T-helper 2 cell treated with Interferon-gamma antibody and Interleukin-4, amounts not matched to agents 5 μg/mL and 100 μg/mL, for 36 hours (primary cell): Measurements from ENCODE around the gene LTN1.
"Not testable (repeated sequence)": the region's sequence is repeated elsewhere in the genome, so short reads cannot be mapped to it uniquely, and the experiment has no call there.

Source experiments
- DNase-seq: peaks from one replicate; pipeline ENCODE4 v3.0.0; 2021; ENCODE audit warnings: low spot score
- H3K27ac Mint-ChIP-seq: one replicate; pipeline ENCODE4 v1.8.0; 2021; ENCODE audit warnings: mild to moderate bottlenecking, mixed read lengths
- H3K27me3 Mint-ChIP-seq: one replicate; pipeline ENCODE4 v1.8.0; 2021; ENCODE audit warnings: low read depth, mixed read lengths
- H3K36me3 Mint-ChIP-seq: one replicate; pipeline ENCODE4 v1.8.0; 2021; ENCODE audit warnings: low read depth, mixed read lengths
- H3K4me1 Mint-ChIP-seq: one replicate; pipeline ENCODE4 v1.8.0; 2021; ENCODE audit warnings: low read depth, mixed read lengths
- H3K4me3 Mint-ChIP-seq: one replicate; pipeline ENCODE4 v1.8.0; 2022; ENCODE audit warnings: mild to moderate bottlenecking, moderate library complexity, mixed read lengths
- H3K9me3 Mint-ChIP-seq: one replicate; pipeline ENCODE4 v1.8.0; 2021; ENCODE audit warnings: mixed read lengths

LTN1 gene

DNA sequence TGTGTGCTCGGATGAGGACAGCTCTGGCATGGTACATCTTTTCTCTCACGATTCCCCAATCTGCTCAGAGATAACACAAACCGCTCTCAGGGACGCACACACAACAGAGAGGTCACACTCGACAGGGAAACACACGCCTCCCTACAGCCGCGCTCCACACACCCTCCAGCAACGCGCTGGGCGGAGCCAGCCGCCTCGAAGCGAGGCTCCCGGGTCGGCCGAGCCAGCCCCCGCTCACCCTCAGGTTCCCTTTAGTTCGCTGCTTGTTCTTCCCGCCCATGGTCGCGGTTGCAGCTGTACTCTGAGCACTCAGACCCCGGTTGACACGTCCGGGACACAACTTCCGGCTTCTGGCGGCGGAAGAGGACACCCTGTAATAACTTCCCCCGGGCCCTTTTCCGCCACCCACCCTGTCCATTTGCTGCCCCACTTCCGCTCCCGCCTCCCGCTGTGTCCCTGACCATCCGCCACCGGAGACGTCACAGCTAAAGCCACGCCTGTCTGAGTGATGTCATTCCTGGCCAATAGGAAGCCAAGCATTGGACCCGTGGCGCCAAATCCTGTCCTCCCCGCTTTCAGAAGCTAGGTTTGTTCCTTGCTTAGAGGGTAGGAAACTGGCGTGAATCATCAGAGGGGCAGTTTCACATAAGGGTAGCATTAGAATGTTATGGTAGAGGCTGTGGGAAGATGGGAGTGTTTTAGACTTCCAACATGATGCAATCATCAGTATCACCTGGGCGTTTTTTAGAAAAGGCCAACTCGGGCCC lies at the start of gene LTN1:
Gene LTN1, minus strand, starts transcription at position 352 of the 767 bp plus-strand sequence. Its CDS starts 72 bp downstream, at position 280.
- peaks cover 12% of the 10 kb centered on the region for H3K36me3 Mint-ChIP-seq
- DNase-seq = peak; percentile 98
- peaks cover 26% of the 10 kb centered on the region for H3K4me1 Mint-ChIP-seq
- no peaks in the 10 kb centered on the region for H3K27me3 Mint-ChIP-seq
- no peaks in the 10 kb centered on the region for H3K9me3 Mint-ChIP-seq
- H3K27ac Mint-ChIP-seq = peak within 1 kb of the TSS; percentile 98
- peak within 1 kb of the TSS; percentile 83 for H3K4me3 Mint-ChIP-seq

DNA sequence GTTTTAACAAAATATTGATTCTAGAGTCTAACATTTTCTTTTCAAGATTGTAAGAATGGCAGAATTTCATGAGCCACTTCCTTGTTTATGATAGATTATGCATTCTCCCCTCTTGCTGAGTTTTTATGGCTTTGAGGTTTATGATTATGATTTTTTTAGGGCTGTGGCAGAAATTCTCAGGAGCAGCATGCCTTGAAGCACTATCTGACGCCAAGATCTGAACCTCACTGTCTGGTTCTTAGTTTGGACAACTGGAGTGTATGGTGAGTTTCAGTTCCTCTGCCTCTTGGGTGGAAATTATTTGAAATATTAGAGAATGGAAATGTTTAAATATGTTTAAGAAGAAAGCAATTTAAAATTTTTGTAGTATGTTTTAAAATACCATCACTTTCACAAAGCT lies 42.0 kb upstream of the LTN1 start:
- no peak overlapping the region for H3K27ac Mint-ChIP-seq
- DNase-seq = no peak
- peaks cover 67% of the 10 kb centered on the region for H3K36me3 Mint-ChIP-seq

GRCh38 chr21:29033871-29034270 lies 41.2 kb upstream of the LTN1 start:
- Mint-ChIP-seq H3K9me3 (no peaks in the 10 kb centered on the region), H3K36me3 (peaks cover 68% of the 10 kb centered on the region), H3K4me1 (peaks cover 8% of the 10 kb centered on the region), H3K4me3 (no peak overlapping the region), H3K27ac (no peak overlapping the region), H3K27me3 (no peaks in the 10 kb centered on the region)
- no peak for DNase-seq

More for the DNA sequence above, 42.0 kb upstream of the LTN1 start:
- H3K27me3 Mint-ChIP-seq = no peaks in the 10 kb centered on the region
- H3K9me3 Mint-ChIP-seq = no peaks in the 10 kb centered on the region
- H3K4me3 Mint-ChIP-seq = no peak overlapping the region
- H3K4me1 Mint-ChIP-seq = peaks cover 5% of the 10 kb centered on the region

DNA sequence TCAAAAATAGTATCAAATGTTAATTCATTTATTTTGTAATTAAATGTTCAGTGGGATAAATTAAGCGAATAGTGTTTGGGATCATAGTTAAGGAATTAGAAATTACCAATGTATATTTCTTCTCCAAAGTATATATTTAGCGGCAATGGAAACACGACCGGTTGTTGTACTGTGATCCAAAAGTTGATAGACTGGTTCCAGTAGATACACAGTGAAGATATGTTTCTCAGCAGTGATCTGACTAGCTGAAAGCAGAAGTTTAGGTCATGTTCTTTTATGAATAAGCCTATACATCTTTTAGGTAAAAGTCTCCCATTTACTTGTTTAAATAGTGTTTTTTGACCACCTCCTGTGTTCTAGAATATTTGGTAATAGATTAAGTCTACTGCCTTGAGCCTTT lies 40.6 kb upstream of the LTN1 start:
- no peak for DNase-seq
- peaks cover 8% of the 10 kb centered on the region for H3K4me1 Mint-ChIP-seq
- H3K9me3 Mint-ChIP-seq = no peaks in the 10 kb centered on the region
- H3K27me3 Mint-ChIP-seq = no peaks in the 10 kb centered on the region
- peaks cover 66% of the 10 kb centered on the region for H3K36me3 Mint-ChIP-seq
- H3K27ac Mint-ChIP-seq = no peak overlapping the region
- no peak overlapping the region for H3K4me3 Mint-ChIP-seq

GRCh38 chr21:29030909-29031308 lies 38.2 kb upstream of the LTN1 start:
- H3K27ac Mint-ChIP-seq = no peak overlapping the region

DNA sequence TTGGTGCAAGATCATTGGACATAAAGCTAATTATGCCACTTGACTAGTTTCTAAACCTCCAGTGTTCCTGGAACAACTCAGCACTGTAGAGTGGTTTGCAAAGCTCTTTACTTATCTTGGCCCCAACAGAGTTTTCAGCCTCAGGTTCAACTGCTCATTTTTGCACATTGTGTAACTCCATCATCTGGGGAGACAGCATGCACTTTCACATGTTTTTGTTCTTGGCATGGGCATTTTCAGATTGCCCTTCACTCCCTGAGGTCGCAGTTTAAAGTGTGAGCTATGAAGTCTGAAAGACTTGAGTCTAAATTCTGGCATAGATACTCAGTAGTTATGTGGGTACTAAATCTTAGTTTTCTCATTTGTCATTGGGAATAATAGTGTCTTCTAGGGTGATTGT lies 36.8 kb upstream of the LTN1 start:
- no peaks in the 10 kb centered on the region for H3K9me3 Mint-ChIP-seq
- peaks cover 53% of the 10 kb centered on the region for H3K36me3 Mint-ChIP-seq
- DNase-seq = no peak
- H3K27ac Mint-ChIP-seq = no peak overlapping the region
- no peaks in the 10 kb centered on the region for H3K27me3 Mint-ChIP-seq
- no peak overlapping the region for H3K4me3 Mint-ChIP-seq
- H3K4me1 Mint-ChIP-seq = peaks cover 27% of the 10 kb centered on the region

More at GRCh38 chr21:29030909-29031308, 38.2 kb upstream of the LTN1 start:
- H3K36me3 Mint-ChIP-seq = peaks cover 55% of the 10 kb centered on the region
- H3K4me3 Mint-ChIP-seq = no peak overlapping the region
- DNase-seq = no peak
- no peaks in the 10 kb centered on the region for H3K9me3 Mint-ChIP-seq
- H3K27me3 Mint-ChIP-seq = no peaks in the 10 kb centered on the region
- peaks cover 19% of the 10 kb centered on the region for H3K4me1 Mint-ChIP-seq

GRCh38 chr21:29025328-29025713 lies 32.6 kb upstream of the LTN1 start:
- H3K36me3 Mint-ChIP-seq = peaks cover 22% of the 10 kb centered on the region
- DNase-seq = no peak
- peak overlapping the region; percentile 100 for H3K27ac Mint-ChIP-seq
- H3K27me3 Mint-ChIP-seq = no peaks in the 10 kb centered on the region
- H3K4me3 Mint-ChIP-seq = peak overlapping the region; percentile 100
- peaks cover 36% of the 10 kb centered on the region for H3K4me1 Mint-ChIP-seq
- H3K9me3 Mint-ChIP-seq = no peaks in the 10 kb centered on the region

DNA sequence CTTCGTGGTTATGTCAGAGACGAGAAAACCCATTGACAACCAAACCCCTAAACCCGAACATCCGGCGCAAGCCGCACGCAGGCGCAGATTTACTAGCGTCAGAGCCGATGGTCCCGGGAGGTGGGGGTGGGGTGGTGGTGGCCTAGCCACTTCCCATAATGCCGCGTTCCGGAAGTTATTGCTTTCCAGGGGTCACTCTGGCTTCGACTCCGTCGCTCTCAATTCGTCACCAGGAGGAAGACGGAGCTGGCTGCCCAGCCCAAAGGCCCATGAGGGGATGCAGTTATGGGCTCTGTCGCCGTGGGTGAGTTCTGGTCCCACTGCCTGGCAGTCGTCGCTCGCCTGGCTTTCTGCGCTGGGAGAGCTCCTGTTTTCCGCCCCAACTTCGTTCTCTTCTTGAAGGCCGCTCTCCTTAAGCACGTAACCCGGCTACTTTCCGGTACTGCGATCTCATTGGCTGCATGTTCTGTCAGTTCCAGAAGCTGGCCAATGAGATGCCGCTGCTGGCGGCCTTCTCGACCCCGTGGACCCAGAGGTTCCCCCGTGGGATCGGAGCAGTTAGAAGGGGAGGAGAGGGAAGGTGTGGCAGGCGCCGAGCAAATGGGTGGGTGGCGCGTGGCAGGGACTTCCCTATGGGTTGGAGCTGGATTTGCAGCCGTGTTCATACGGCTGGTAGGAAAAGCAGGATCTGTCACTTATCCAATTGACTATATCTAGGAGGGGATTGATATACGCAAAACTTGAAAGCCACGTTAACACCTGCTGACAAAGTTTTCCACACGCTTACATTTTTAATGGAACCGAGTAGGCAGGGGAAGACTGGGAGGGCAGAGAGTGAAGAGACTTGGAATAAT lies 32.0 kb upstream of the LTN1 start, which contains the start of gene USP16:
Gene USP16, plus strand, starts transcription at position 195 of the 854 bp plus-strand sequence. CDS start 3,246 bp downstream, outside the sequence.
- peak within 1 kb of the TSS; percentile 100 for H3K4me3 Mint-ChIP-seq
- H3K9me3 Mint-ChIP-seq = no peaks in the 10 kb centered on the region
- H3K27me3 Mint-ChIP-seq = no peaks in the 10 kb centered on the region
- DNase-seq = peak; percentile 96
- peak within 1 kb of the TSS; percentile 100 for H3K27ac Mint-ChIP-seq
- H3K36me3 Mint-ChIP-seq = peaks cover 17% of the 10 kb centered on the region
- H3K4me1 Mint-ChIP-seq = peaks cover 42% of the 10 kb centered on the region

GRCh38 chr21:29022166-29022565 lies 29.5 kb upstream of the LTN1 start:
- Mint-ChIP-seq H3K4me1 (peaks cover 46% of the 10 kb centered on the region), H3K4me3 (peak overlapping the region; percentile 3), H3K27ac (peak overlapping the region; percentile 20), H3K36me3 (peaks cover 14% of the 10 kb centered on the region), H3K27me3 (no peaks in the 10 kb centered on the region), H3K9me3 (no peaks in the 10 kb centered on the region)
- no peak for DNase-seq

DNA sequence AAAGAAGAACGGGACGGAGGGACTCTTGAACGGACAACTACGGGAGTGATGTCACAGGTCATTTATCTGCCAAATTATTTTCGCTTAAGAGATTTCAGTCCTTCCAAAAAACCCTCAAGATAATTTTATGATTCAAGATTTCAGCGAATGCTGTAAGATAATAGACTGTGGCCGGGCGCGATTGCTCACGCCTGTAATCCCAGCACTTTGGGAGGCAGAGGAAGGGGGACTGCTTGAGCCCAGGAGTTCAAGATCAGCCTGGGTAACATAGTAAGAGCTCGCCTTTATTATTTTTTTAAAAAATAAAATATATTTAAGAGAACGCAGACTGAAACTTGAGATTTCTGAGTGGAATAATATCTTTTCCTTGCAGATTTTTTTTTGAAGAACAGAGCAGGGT lies 25.9 kb upstream of the LTN1 start:
- no peaks in the 10 kb centered on the region for H3K27me3 Mint-ChIP-seq
- peaks cover 6% of the 10 kb centered on the region for H3K36me3 Mint-ChIP-seq
- no peak for DNase-seq
- H3K27ac Mint-ChIP-seq = peak overlapping the region; percentile 95
- no peaks in the 10 kb centered on the region for H3K9me3 Mint-ChIP-seq
- H3K4me1 Mint-ChIP-seq = peaks cover 27% of the 10 kb centered on the region
- H3K4me3 Mint-ChIP-seq = peak overlapping the region; percentile 85

- Mint-ChIP-seq H3K27me3 (no peaks in the 10 kb centered on the region), H3K4me3 (peak overlapping the region; percentile 85), H3K9me3 (no peaks in the 10 kb centered on the region), H3K4me1 (peaks cover 24% of the 10 kb centered on the region), H3K36me3 (peaks cover 6% of the 10 kb centered on the region), H3K27ac (peak overlapping the region; percentile 87)
- no peak for DNase-seq
Observed at GRCh38 chr21:29017639-29018237, 25.1 kb upstream of the LTN1 start.

DNA sequence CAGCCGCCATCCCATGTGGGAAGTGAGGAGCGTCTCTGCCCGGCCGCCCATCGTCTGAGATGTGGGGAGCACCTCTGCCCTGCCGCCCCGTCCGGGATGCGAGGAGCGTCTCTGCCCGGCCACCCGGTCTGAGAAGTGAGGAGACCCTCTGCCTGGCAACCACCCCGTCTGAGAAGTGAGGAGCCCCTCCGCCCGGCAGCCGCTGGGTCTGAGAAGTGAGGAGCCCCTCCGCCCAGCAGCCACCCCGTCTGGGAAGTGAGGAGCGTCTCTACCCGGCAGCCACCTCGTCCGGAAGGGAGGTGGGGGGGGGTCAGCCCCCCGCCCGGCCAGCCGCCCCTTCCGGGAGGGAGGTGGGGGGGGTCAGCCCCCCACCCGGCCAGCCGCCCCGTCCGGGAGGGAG lies 18.6 kb upstream of the LTN1 start:
- not testable (repeated sequence) for H3K9me3 Mint-ChIP-seq, DNase-seq, H3K27me3 Mint-ChIP-seq, H3K4me3 Mint-ChIP-seq, H3K4me1 Mint-ChIP-seq, H3K36me3 Mint-ChIP-seq, H3K27ac Mint-ChIP-seq

GRCh38 chr21:29008367-29008766 lies 15.7 kb upstream of the LTN1 start:
- no peaks in the 10 kb centered on the region for H3K4me1 Mint-ChIP-seq
- H3K27me3 Mint-ChIP-seq = no peaks in the 10 kb centered on the region
- H3K27ac Mint-ChIP-seq = no peak overlapping the region
- no peaks in the 10 kb centered on the region for H3K9me3 Mint-ChIP-seq
- no peak for DNase-seq
- peaks cover 2% of the 10 kb centered on the region for H3K36me3 Mint-ChIP-seq
- no peak overlapping the region for H3K4me3 Mint-ChIP-seq

DNA sequence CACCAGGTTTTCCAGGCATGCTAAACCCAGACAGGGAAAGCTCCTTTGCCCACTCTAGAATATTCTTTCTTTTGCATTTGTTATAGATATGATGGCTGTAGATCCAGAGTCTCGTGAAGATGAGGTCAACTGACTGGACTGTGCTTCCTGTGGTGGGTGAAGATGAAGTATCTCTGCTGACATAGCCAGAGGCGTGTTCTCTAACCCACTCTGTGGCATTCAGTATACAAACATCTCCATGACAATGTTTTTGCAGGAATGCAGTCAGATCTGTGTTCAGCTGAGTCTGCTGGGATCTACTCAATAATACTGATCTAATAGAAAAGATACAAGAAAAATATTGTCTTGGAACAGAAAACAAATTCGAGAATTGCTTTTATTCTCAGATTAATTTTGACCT lies 15.1 kb upstream of the LTN1 start:
- H3K36me3 Mint-ChIP-seq = peaks cover 2% of the 10 kb centered on the region
- H3K27me3 Mint-ChIP-seq = no peaks in the 10 kb centered on the region
- H3K9me3 Mint-ChIP-seq = no peaks in the 10 kb centered on the region
- H3K4me3 Mint-ChIP-seq = no peak overlapping the region
- H3K4me1 Mint-ChIP-seq = no peaks in the 10 kb centered on the region
- DNase-seq = no peak
- H3K27ac Mint-ChIP-seq = no peak overlapping the region
